ENCODE data around the gene CSMD2. TPM values are rescaled to one million over a fixed set of nuclear protein-coding genes. Genes with fewer than 3 reads are reported as not detected.
A peak's percentile ranks its signal among the peaks of the same experiment; 100 is the strongest.

CSMD2 gene
- total and polyA plus RNA-seq, 12 donors: 0.35 to 5.1 (median 1.5) TPM

- TF ChIP-seq POLR2A (IDR thresholded peaks at IDR 0.05) (no peak), CTCF (IDR thresholded peaks at IDR 0.05) (no peak)
Observed at GRCh38 chr1:33993301-33993700, 171.7 kb downstream of the CSMD2 start.

GRCh38 chr1:33990281-33990680 is 174.7 kb downstream of the CSMD2 start:
- H3K27me3 ChIP-seq: no peaks in the 10 kb centered on the region
- 78 to 94% (median 86%) methylated on average over 3 of the region's 3 CpGs for WGBS, 4 donors
- intact Hi-C loops (cut with DNase I): no loop called here
- peaks cover 0 to 8% of the 10 kb centered on the region in 2 donors for H3K4me1 ChIP-seq (replicated peaks in 1 of 2)
- no peaks in the 10 kb centered on the region for H3K36me3 ChIP-seq (replicated peaks in 1 of 2)
- H3K4me3 ChIP-seq: no peak overlapping the region
- no peaks in the 10 kb centered on the region for H3K9me3 ChIP-seq (replicated peaks in 1 of 3)
- TF ChIP-seq POLR2A (IDR thresholded peaks at IDR 0.05) (no peak), CTCF (IDR thresholded peaks at IDR 0.05) (no peak)
- DNase-seq: no peak
- H3K27ac ChIP-seq: no peak overlapping the region

More at GRCh38 chr1:33993301-33993700, 171.7 kb downstream of the CSMD2 start:
- Histone ChIP-seq H3K4me3 (no peak overlapping the region), H3K27ac (no peak overlapping the region), H3K36me3 (replicated peaks in 1 of 2) (no peaks in the 10 kb centered on the region), H3K27me3 (no peaks in the 10 kb centered on the region), H3K4me1 (replicated peaks in 1 of 2) (no peaks in the 10 kb centered on the region), H3K9me3 (replicated peaks in 1 of 3) (no peaks in the 10 kb centered on the region)
- no peak for DNase-seq
- intact Hi-C loops (cut with DNase I): no loop called here
- 86 to 95% (median 90%) methylated on average over 4 of the region's 4 CpGs for WGBS, 4 donors

GRCh38 chr1:33988161-33988560 is 176.9 kb downstream of the CSMD2 start:
- WGBS, 4 donors: 79 to 96% (median 82%) methylated on average over 3 of the region's 3 CpGs
- Histone ChIP-seq H3K27ac (no peak overlapping the region), H3K4me3 (no peak overlapping the region), H3K27me3 (no peaks in the 10 kb centered on the region), H3K36me3 (replicated peaks in 1 of 2) (no peaks in the 10 kb centered on the region), H3K4me1 (replicated peaks in 1 of 2) (peaks cover 0 to 8% of the 10 kb centered on the region in 2 donors), H3K9me3 (replicated peaks in 1 of 3) (no peaks in the 10 kb centered on the region)
- TF ChIP-seq POLR2A (IDR thresholded peaks at IDR 0.05) (no peak), CTCF (IDR thresholded peaks at IDR 0.05) (no peak)
- intact Hi-C loops (cut with DNase I): no loop called here
- no peak for DNase-seq

GRCh38 chr1:33986390-33987095 is 178.5 kb downstream of the CSMD2 start:
- H3K27ac ChIP-seq: no peak overlapping the region
- 63 to 73% (median 70%) methylated on average over 3 to 5 of the region's 5 CpGs for WGBS, 4 donors
- no peaks in the 10 kb centered on the region for H3K27me3 ChIP-seq
- TF ChIP-seq CTCF (IDR thresholded peaks at IDR 0.05): no peak
- no peak for TF ChIP-seq POLR2A (IDR thresholded peaks at IDR 0.05)
- H3K4me3 ChIP-seq: no peak overlapping the region
- H3K4me1 ChIP-seq (replicated peaks in 1 of 2): peaks cover 0 to 8% of the 10 kb centered on the region in 2 donors
- DNase-seq: peak; percentile 62 to 87 (median 85)
- no peaks in the 10 kb centered on the region for H3K9me3 ChIP-seq (replicated peaks in 1 of 3)
- no peaks in the 10 kb centered on the region for H3K36me3 ChIP-seq (replicated peaks in 1 of 2)
- intact Hi-C loops (cut with DNase I): no loop called here
